Measurements from ENCODE around the gene PIANP.
"Not testable (repeated sequence)": the region's sequence is repeated elsewhere in the genome, so short reads cannot be mapped to it uniquely, and the experiment has no call there.

Gene PIANP

GRCh38 chr12:6700646-6701051, at the start of gene PIANP:
Gene PIANP, minus strand, starts transcription at chr12:6700815. Its CDS starts 2,754 bp downstream, at chr12:6698061.
- peak; percentile 32 for DNase-seq

- no peak for DNase-seq
These were observed 48.1 kb upstream of the PIANP start for GRCh38 chr12:6748761-6749160.

- DNase-seq: no peak
These were observed 46.6 kb upstream of the PIANP start for GRCh38 chr12:6747216-6747615.

- DNase-seq: no peak
These were observed 45.3 kb upstream of the PIANP start for GRCh38 chr12:6745741-6746525.

GRCh38 chr12:6743300-6743699, 42.7 kb upstream of the PIANP start:
- not testable (repeated sequence) for DNase-seq

GRCh38 chr12:6742834-6743233, 42.2 kb upstream of the PIANP start:
- no peak for DNase-seq

- not testable (repeated sequence) for DNase-seq
These were observed 41.5 kb upstream of the PIANP start for GRCh38 chr12:6742080-6742479.

- no peak for DNase-seq
These were observed 36.1 kb upstream of the PIANP start for GRCh38 chr12:6736754-6737153.

GRCh38 chr12:6735448-6736191, 35.0 kb upstream of the PIANP start:
- peak; percentile 32 for DNase-seq

- no peak for DNase-seq
These were observed 34.1 kb upstream of the PIANP start for GRCh38 chr12:6734506-6735387.

- DNase-seq: no peak
These were observed 29.6 kb upstream of the PIANP start for GRCh38 chr12:6730169-6730568.

GRCh38 chr12:6729186-6729585, 28.6 kb upstream of the PIANP start:
- DNase-seq: no peak

GRCh38 chr12:6725350-6725749, 24.7 kb upstream of the PIANP start:
- no peak for DNase-seq

GRCh38 chr12:6724409-6724797, 23.8 kb upstream of the PIANP start:
- DNase-seq: peak; percentile 4

GRCh38 chr12:6723607-6724408, 23.2 kb upstream of the PIANP start, which contains the start of gene COPS7A:
Gene COPS7A, plus strand, starts transcription at chr12:6724046. Its CDS starts 611 bp downstream, at chr12:6724657.
- peak; percentile 96 for DNase-seq

- DNase-seq: no peak
These were observed 22.2 kb upstream of the PIANP start for GRCh38 chr12:6722863-6723262.

- DNase-seq: no peak
These were observed 16.3 kb upstream of the PIANP start for GRCh38 chr12:6716874-6717437.

GRCh38 chr12:6716031-6716873, 15.6 kb upstream of the PIANP start:
- DNase-seq: not testable (repeated sequence)

GRCh38 chr12:6708960-6709394, 8.4 kb upstream of the PIANP start:
- no peak for DNase-seq

GRCh38 chr12:6708351-6708750, 7.7 kb upstream of the PIANP start:
- not testable (repeated sequence) for DNase-seq

- no peak for DNase-seq
These were observed 3.0 kb upstream of the PIANP start for GRCh38 chr12:6703631-6704030.

All from activated gamma-delta T cell treated with Interleukin-2 at 50 U/mL for 16 hours (primary cell).